Natural killer cell (primary cell): ENCODE results near the gene TRIM6. TPM values are rescaled to one million over a fixed set of nuclear protein-coding genes. Genes with fewer than 3 reads are reported as not detected.

Experiments used
- ATAC-seq, 3 donors: fragments of 150-1000 bp in 2 of 3; fragments of 200-7000 bp in 1 of 3; cut with Tn5 transposase; 1 replicate in 1 of 3; 2 replicates in 2 of 3; pipeline ENCODE4 v1.10.0; 2021; ENCODE audit warnings: mild to moderate bottlenecking in 2 of 3, moderate library complexity in 2 of 3
- DNase-seq, 2 donors: peaks; one replicate each; pipeline versions ENCODE4 v3.0.0 to v3.0.0-alpha.2; 2013 to 2021; ENCODE audit warnings: mixed read lengths in 1 of 2
- H3K27ac ChIP-seq: one replicate; pipeline ENCODE4 v1.5.1; 2013; ENCODE audit warnings: mild to moderate bottlenecking, low read length
- H3K27me3 ChIP-seq: one replicate; pipeline ENCODE4 v1.6.1; 2013; ENCODE audit warnings: low read length; ENCODE audit not compliant: control insufficient read depth, insufficient read depth
- H3K36me3 ChIP-seq: one replicate; pipeline ENCODE4 v1.6.1; 2013; ENCODE audit warnings: low read length; ENCODE audit not compliant: control insufficient read depth, insufficient read depth
- H3K4me1 ChIP-seq: one replicate; pipeline ENCODE4 v1.6.1; 2013; ENCODE audit warnings: low read length; ENCODE audit not compliant: control insufficient read depth, insufficient read depth
- H3K4me3 ChIP-seq: one replicate; pipeline ENCODE4 v1.5.1; 2013; ENCODE audit warnings: low read length
- H3K9me3 ChIP-seq: one replicate; pipeline ENCODE4 v1.6.1; 2013; ENCODE audit warnings: low read length; ENCODE audit not compliant: control insufficient read depth, insufficient read depth
- H3K27ac Mint-ChIP-seq, 2 donors: one replicate each; pipeline ENCODE4 v1.8.0; 2022; ENCODE audit warnings: mild to moderate bottlenecking in 2 of 2, mixed read lengths in 2 of 2, moderate library complexity in 1 of 2
- H3K27me3 Mint-ChIP-seq, 2 donors: one replicate each; pipeline ENCODE4 v1.8.0; 2022; ENCODE audit warnings: low read depth in 2 of 2, mixed read lengths in 2 of 2
- H3K36me3 Mint-ChIP-seq: one replicate; pipeline ENCODE4 v1.8.0; 2022; ENCODE audit warnings: mixed read lengths
- H3K4me1 Mint-ChIP-seq, 2 donors: one replicate each; pipeline ENCODE4 v1.8.0; 2022; ENCODE audit warnings: mixed read lengths in 2 of 2
- H3K4me3 Mint-ChIP-seq: one replicate; pipeline ENCODE4 v1.8.0; 2022; ENCODE audit warnings: mild to moderate bottlenecking, moderate library complexity, mixed read lengths
- H3K9me3 Mint-ChIP-seq, 2 donors: one replicate each; pipeline ENCODE4 v1.8.0; 2022; ENCODE audit warnings: mixed read lengths in 2 of 2
- WGBS: methylation state at CpG from one replicate; pipeline ENCODE4 v1.1.7; 2013; ENCODE audit warnings: missing lambda C conversion rate; ENCODE audit not compliant: insufficient coverage; 5-methylcytosine and 5-hydroxymethylcytosine counted together
- intact Hi-C: fragments of 100-400 bp; cut with micrococcal nuclease; formaldehyde crosslinking; loops from one replicate; pipeline ENCODE4 v1.14.2; 2022
- total RNA-seq, 4 donors: library from RNA; stranded (reverse); fragments of 120-200 nt in 1 of 4; gene quantifications; one replicate each; pipeline versions ENCODE4 v1.2.3 to v1.2.4, GENCODE V29; 2013 to 2022
- TF ChIP-seq, protein P1 (sequence below): fragments of 200-600 bp; IDR thresholded peaks from one replicate; pipeline ENCODE4 v1.8.0; 2022; ENCODE audit warnings: antibody characterized with exemption

The TRIM6 gene
- total RNA-seq, 3 donors from 2014 or later (not counting 1 experiment from before 2014, with no cell fraction given), result 1.1 TPM; not detected in 2

- Histone ChIP-seq H3K4me1 (no peaks in the 10 kb centered on the region), H3K27ac (no peak overlapping the region), H3K36me3 (no peaks in the 10 kb centered on the region), H3K4me3 (no peak overlapping the region), H3K27me3 (no peaks in the 10 kb centered on the region), H3K9me3 (no peaks in the 10 kb centered on the region)
- Mint-ChIP-seq H3K4me1 (no peaks in the 10 kb centered on the region), H3K27me3 (no peaks in the 10 kb centered on the region), H3K27ac (no peak overlapping the region), H3K4me3 (no peak overlapping the region), H3K9me3 (no peaks in the 10 kb centered on the region), H3K36me3 (no peaks in the 10 kb centered on the region)
- ATAC-seq (no peak), DNase-seq (no peak)
- 87% methylated on average over 5 of the region's 5 CpGs for WGBS
- intact Hi-C loops, result no loop called here
- TF ChIP-seq, protein P1, sequence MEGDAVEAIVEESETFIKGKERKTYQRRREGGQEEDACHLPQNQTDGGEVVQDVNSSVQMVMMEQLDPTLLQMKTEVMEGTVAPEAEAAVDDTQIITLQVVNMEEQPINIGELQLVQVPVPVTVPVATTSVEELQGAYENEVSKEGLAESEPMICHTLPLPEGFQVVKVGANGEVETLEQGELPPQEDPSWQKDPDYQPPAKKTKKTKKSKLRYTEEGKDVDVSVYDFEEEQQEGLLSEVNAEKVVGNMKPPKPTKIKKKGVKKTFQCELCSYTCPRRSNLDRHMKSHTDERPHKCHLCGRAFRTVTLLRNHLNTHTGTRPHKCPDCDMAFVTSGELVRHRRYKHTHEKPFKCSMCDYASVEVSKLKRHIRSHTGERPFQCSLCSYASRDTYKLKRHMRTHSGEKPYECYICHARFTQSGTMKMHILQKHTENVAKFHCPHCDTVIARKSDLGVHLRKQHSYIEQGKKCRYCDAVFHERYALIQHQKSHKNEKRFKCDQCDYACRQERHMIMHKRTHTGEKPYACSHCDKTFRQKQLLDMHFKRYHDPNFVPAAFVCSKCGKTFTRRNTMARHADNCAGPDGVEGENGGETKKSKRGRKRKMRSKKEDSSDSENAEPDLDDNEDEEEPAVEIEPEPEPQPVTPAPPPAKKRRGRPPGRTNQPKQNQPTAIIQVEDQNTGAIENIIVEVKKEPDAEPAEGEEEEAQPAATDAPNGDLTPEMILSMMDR, result no peak
Measured at GRCh38 chr11:5605849-5606248, 9.4 kb downstream of the TRIM6 start.

GRCh38 chr11:5608808-5609207, 12.4 kb downstream of the TRIM6 start:
- no peak for ATAC-seq
- no peak overlapping the region for H3K4me3 Mint-ChIP-seq
- Histone ChIP-seq H3K27ac (no peak overlapping the region), H3K4me3 (no peak overlapping the region), H3K9me3 (no peaks in the 10 kb centered on the region), H3K4me1 (no peaks in the 10 kb centered on the region), H3K36me3 (no peaks in the 10 kb centered on the region), H3K27me3 (no peaks in the 10 kb centered on the region)
- intact Hi-C loops, result no loop called here
- no peak for DNase-seq
- H3K27me3 Mint-ChIP-seq, result no peaks in the 10 kb centered on the region
- TF ChIP-seq, protein P1, result no peak
- H3K36me3 Mint-ChIP-seq, result no peaks in the 10 kb centered on the region
- no peaks in the 10 kb centered on the region for H3K4me1 Mint-ChIP-seq
- 96% methylated on average over 6 of the region's 6 CpGs for WGBS
- H3K9me3 Mint-ChIP-seq, result no peaks in the 10 kb centered on the region
- no peak overlapping the region for H3K27ac Mint-ChIP-seq

- Histone ChIP-seq H3K27ac (no peak overlapping the region), H3K36me3 (no peaks in the 10 kb centered on the region), H3K4me3 (no peak overlapping the region), H3K9me3 (no peaks in the 10 kb centered on the region), H3K4me1 (no peaks in the 10 kb centered on the region), H3K27me3 (no peaks in the 10 kb centered on the region)
- DNase-seq (no peak), ATAC-seq (no peak)
- intact Hi-C loops, result no loop called here
- Mint-ChIP-seq H3K4me1 (no peaks in the 10 kb centered on the region), H3K36me3 (no peaks in the 10 kb centered on the region), H3K4me3 (no peak overlapping the region), H3K9me3 (no peaks in the 10 kb centered on the region), H3K27me3 (no peaks in the 10 kb centered on the region), H3K27ac (no peak overlapping the region)
- TF ChIP-seq, protein P1, result no peak
- 47% methylated on average over 5 of the region's 5 CpGs for WGBS
Measured at GRCh38 chr11:5610446-5610845, 14.0 kb downstream of the TRIM6 start.

DNA sequence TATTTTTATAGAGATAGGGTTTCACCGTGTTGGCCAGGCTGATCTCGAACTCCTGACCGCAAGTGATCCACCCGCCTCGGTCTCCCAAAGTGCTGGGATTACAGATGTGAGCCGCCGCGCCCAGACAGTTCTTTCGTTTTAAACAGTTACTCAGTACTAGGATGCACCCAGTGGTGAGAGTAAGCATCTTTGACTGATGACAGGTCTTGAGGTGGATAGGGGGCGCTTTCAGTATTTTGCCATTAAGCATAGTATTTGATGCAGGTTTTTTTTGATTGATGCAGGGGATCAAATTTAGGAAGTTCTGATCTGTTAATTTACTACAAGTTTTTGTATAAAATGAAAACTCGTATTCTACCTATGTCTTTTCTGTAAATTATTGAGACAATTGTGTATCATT, 15.2 kb downstream of the TRIM6 start:
- Histone ChIP-seq H3K4me1 (no peaks in the 10 kb centered on the region), H3K27ac (no peak overlapping the region), H3K9me3 (no peaks in the 10 kb centered on the region), H3K27me3 (no peaks in the 10 kb centered on the region), H3K4me3 (no peak overlapping the region), H3K36me3 (no peaks in the 10 kb centered on the region)
- DNase-seq (no peak), ATAC-seq (no peak)
- Mint-ChIP-seq H3K9me3 (no peaks in the 10 kb centered on the region), H3K4me1 (no peaks in the 10 kb centered on the region), H3K27me3 (no peaks in the 10 kb centered on the region), H3K27ac (no peak overlapping the region), H3K4me3 (no peak overlapping the region), H3K36me3 (no peaks in the 10 kb centered on the region)
- intact Hi-C loops, result no loop called here
- TF ChIP-seq, protein P1, result no peak
- WGBS, result 95% methylated on average over 10 of the region's 11 CpGs
